Esophagus muscularis mucosa (tissue), 4 donors: ENCODE data around the gene PSME1.

Source experiments
- EP300 ChIP-seq: sonication (generic); formaldehyde crosslinking; IDR thresholded peaks from one replicate; pipeline ENCODE4 v1.6.1; 2017; ENCODE audit warnings: antibody characterized with exemption
- POLR2A ChIP-seq: fragments of 450-650 bp; IDR thresholded peaks from one replicate; pipeline ENCODE4 v1.6.1; 2017; ENCODE audit warnings: antibody characterized with exemption, moderate library complexity, mild to moderate bottlenecking, low read depth
- POLR2AphosphoS5 ChIP-seq, 2 donors: sonication (generic); formaldehyde crosslinking; IDR thresholded peaks; one replicate each; pipeline ENCODE4 v1.6.1; 2017; ENCODE audit warnings: antibody characterized with exemption in 2 of 2
- TF ChIP-seq, protein P1 (sequence below), 3 experiments: fragments of 200-600 bp in 2 of 3; fragments of 450-650 bp in 1 of 3; sonication (generic) in 2 of 3; IDR thresholded peaks; one replicate each; pipeline ENCODE4 v1.5.1; 2017 to 2019; ENCODE audit warnings: antibody characterized with exemption in 3 of 3, mild to moderate bottlenecking in 2 of 3, moderate library complexity in 1 of 3

DNA sequence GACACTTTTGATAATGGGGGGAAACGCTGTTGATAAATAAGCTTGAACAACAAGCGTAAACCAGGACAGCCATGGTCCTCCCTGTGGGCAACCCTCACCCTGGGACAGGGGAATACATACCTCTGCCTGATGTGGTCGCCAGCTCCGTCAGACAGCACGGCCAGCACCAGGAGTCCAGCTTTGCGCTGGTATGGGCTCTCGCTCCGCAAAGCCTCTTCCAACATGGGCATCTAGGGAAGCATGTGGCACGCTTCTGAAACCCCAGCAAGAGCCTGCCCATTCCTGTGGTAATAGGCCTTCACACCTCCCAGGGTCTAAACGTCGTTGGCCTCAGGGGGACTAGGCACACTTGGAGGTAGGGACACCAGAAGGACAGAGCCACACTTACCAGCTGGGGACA is 49.7 kb downstream of the PSME1 start:
- TF ChIP-seq, protein P1, sequence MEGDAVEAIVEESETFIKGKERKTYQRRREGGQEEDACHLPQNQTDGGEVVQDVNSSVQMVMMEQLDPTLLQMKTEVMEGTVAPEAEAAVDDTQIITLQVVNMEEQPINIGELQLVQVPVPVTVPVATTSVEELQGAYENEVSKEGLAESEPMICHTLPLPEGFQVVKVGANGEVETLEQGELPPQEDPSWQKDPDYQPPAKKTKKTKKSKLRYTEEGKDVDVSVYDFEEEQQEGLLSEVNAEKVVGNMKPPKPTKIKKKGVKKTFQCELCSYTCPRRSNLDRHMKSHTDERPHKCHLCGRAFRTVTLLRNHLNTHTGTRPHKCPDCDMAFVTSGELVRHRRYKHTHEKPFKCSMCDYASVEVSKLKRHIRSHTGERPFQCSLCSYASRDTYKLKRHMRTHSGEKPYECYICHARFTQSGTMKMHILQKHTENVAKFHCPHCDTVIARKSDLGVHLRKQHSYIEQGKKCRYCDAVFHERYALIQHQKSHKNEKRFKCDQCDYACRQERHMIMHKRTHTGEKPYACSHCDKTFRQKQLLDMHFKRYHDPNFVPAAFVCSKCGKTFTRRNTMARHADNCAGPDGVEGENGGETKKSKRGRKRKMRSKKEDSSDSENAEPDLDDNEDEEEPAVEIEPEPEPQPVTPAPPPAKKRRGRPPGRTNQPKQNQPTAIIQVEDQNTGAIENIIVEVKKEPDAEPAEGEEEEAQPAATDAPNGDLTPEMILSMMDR (IDR thresholded peaks at IDR 0.05) = no peak
- TF ChIP-seq POLR2A (no peak), POLR2AphosphoS5 (IDR thresholded peaks at IDR 0.05) (no peak), EP300 (no peak)
